NOMO-1 treated with DMSO at 0.1 percent for 48 hours (cell line): ENCODE measurements around the gene NHP2.

Source experiments
- DNase-seq: peaks from one replicate; lab custom pipeline; 2025; ENCODE audit not compliant: unreplicated experiment; lab: John Stamatoyannopoulos, UW

NHP2 gene

GRCh38 chr5:178115136-178115813 is 38.4 kb downstream of the NHP2 start:
- DNase-seq = no peak

DNA sequence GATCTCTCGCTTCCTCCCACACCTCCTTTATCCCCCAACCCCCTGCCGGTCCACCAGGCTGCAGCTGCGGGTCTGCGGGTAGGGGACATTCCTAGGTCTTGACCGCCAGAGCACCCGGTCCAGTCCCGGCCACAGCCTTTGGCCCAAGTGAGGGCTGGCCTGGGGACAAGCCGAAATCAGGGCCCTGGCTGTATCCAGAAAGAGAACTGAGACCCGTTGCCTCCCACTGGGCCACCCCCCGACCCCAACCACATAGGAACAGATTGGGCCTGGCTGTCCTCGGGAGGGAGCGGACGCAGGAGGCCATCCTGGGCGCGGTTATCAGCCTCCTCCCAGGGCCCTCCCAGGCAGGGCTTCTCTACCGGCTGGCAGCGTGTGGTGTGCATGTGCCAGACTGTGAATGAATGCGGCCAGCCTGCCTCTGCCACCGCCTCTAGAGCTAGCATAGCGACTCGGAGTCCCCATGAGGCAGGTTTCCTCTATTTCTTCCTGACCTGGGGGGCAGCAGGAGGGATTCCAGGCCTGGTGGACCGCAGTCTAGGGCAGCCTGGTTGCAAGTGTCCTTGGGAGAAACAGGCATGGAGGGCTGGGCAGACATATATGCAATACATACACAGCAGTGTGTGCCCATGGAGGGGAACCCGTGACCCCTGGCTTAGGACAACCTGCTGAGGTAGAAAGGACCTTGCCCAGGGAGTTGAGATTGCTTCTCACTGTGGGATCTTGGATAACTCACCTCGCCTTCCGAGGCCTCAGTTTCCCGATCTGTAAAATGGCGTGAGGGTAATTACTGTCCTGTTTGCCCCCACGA is 39.2 kb downstream of the NHP2 start:
- no peak for DNase-seq

DNA sequence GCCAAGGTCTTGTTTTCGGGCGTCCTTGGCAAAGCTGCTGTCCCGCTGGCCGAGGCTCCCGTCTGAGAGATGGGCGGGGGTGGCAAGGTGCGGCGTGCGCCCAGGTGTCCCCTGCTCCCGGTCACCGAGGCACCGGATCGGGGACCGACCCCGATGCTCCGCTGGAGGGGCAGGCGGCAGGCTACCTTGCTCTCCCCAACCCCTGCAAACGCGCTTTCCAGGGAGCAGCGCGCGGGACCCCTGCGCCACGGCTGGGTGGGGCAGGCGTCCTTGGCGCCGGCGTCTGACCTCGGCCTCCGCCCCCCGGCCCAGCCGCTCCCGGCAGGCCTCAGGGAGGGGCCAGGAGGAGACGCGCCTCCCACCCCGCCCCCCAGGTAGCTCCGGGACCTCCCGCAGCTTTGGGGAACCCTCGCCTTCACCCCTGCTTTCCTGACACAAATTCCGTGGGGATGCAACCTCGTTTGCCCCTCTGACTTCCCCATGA is 39.8 kb downstream of the NHP2 start:
- no peak for DNase-seq

DNA sequence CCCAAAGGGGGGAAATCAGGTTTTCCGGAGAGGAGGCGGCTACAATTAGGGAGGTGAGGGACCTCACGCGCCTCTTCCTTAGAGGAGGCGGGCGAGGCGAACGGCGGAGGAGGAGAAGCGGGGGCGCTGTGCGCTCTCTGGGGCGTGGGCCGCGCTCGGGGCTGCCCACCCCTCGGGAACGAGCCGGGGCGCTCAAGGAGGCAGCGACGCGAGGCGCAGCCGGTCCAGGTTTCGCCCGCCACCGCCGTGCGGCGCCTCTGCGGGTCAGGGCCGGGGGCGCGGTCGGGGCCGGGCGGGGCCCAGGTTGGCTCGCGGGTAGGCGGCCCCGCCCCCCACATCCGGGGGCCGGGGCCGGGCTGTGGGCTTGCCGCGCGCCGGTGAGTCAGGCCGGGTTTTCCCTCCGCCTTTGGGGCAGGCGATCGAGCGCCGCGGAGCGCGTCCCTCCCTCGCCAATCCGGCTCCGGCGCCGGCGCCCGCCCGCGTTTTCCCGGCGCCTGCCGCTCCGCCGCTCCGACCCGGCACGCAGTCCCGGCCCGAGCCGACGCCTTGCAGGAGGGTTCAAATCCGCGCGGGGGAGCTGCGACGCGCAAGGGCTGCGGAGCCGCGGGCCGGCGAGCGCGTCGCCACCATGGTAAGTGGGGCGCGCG is 40.4 kb downstream of the NHP2 start, which contains the start of gene N4BP3:
Gene N4BP3, plus strand, starts transcription at position 392 of the 647 bp plus-strand sequence. CDS start 6,052 bp downstream, outside the sequence.
- peak; percentile 71 for DNase-seq

- DNase-seq = no peak
These were observed 41.1 kb downstream of the NHP2 start for GRCh38 chr5:178112545-178112944.

DNA sequence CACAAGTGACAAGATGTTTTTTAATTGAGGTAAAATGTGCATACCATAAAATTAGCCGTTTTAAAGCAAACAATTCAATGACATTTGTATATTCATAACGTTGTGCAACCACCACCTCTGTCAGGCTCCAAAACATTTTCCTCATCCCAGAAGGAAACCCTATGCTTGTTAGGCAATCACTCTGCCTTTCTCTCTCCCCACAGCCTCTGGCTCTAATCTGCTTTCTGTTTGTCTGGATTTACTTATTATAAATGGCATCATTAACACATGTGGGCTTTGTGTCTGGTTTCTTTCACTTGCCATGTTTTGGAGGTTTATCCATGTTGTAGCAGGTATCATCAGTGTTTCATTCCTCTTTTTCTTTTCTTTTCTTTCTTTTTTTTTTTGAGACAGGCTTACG is 41.8 kb downstream of the NHP2 start:
- DNase-seq = no peak

DNA sequence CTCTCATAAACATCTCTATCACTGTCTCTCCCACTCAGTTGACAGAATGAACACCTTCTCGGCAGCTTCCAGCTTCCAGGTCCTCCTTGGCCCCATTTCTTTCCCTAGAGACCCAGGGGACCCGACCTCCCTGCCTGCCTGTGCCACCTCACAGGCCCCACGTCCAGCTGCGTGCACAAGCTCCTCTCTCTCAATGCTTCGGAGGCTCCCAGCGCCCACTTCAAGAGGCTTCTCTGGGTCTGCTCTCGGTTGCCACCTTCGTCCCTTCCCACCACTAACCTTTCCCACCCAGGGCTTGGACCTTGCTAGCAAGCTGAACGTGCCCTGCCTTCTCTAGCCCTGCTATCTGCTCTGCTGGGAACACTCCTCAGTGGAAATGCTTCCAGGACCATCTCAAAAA is 43.2 kb downstream of the NHP2 start:
- no peak for DNase-seq

GRCh38 chr5:178108966-178109365 is 44.7 kb downstream of the NHP2 start:
- peak; percentile 62 for DNase-seq

GRCh38 chr5:178108446-178108845 is 45.2 kb downstream of the NHP2 start:
- no peak for DNase-seq

DNA sequence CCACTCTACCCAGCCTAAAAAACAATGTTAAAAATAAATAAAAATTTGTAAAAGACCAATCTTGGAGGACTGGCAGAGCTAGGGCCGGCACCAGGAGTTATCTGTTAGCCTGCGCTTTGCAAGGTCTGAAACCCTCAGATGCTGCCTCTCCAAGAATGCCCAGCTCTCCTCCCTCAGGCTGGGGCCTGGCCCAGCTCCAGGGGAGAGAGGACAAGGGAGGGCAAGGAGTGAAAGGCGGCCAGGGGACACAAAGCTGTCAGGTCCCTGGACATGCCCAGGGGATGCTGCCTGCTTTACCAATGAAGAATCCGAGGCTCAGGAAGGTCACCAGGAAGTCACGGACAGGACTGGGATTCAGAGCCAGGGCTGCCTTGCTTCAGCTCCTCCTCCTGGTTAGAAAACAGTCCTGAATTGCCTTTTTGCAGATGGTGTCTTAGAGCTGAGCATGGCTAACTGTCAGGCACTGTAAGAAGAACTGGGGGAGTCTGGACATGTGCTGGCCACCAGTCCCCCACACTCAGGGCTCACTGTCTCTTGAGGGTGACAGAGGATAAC is 45.9 kb downstream of the NHP2 start:
- no peak for DNase-seq

DNA sequence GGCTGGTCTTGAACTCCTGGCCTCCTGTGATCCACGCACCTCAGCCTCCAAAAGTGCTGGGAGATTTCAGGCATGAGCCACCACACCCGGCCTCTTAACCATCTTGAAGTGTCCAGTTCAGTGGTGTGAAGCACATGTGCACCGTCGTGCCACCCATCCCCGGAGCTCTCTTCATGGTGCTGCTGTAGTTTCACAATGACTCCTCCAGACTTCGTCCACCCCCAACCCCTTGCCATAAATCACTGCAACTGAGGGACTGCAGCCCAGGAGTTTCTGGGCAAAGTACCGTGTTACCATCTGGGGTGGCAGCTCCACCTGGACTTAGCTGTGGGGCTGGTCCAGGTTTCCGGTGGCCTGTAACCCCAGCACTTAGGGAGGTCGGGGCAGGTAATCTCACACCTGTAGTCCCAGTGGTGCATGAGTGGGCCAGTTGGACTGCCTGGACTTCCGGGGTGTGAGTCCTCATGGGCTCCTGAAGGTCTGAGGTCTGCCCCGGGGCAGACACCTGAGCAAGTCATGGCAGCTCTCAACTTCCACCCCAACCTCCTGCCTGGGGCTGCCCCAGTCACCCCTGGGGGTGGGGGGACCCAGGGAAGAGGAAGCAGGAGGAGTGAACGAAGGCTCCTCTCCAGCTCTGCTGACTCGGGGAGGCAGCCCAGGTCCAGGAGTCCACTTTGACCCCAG is 47.0 kb downstream of the NHP2 start:
- DNase-seq = no peak

DNA sequence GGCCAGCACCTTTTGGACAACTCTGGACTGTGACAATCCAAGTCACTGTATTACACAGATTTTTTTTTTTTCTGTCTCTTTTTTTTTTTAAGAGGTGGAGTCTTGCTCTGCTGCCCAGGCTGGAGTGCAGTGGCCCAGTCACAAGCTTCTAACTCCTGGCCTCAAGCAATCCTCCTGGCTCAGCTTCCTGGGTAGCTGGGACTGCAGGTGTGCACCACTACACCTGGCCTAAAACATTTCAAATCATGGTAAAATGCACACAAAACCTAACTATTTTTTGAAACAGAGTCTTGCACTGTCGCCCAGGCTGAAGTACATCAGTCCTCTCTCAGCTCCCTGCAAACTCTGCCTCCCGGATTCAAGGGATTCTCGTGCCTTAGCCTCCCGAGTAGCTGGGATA is 47.6 kb downstream of the NHP2 start:
- no peak for DNase-seq

GRCh38 chr5:178104492-178104891 is 49.2 kb downstream of the NHP2 start:
- no peak for DNase-seq

DNA sequence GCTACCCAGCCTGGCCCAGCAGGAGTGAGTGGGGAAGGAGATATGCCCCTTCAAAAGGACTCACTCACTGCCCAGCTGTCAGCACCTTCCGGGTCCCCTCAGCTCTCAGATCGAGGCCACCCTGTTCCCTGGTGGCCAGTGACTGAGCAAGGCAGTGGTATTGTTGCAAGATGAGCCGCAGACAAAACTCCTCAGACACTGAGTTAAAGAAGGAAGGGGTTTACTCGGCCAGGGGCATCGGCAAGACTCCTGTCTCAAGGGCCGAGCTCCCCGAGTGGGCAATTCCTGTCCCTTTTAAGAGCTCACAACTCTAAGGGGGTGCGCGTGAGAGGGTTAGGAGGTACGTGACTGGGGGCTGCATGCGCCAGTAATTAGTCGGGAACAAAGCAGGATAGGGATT is 50.1 kb downstream of the NHP2 start:
- DNase-seq = no peak
